Suprapubic skin (tissue), 4 donors: Measurements from ENCODE around the gene SYT17.

ENCODE experiments used
- CTCF ChIP-seq, 2 donors: fragments of 200-600 bp in 1 of 2; fragments of 450-650 bp in 1 of 2; sonication (generic) in 1 of 2; IDR thresholded peaks; one replicate each; pipeline ENCODE4 v1.5.1; 2016 to 2019; ENCODE audit warnings: antibody characterized with exemption in 2 of 2, mild to moderate bottlenecking in 1 of 2, moderate library complexity in 1 of 2
- EP300 ChIP-seq: sonication (generic); formaldehyde crosslinking; IDR thresholded peaks from one replicate; pipeline ENCODE4 v1.6.1; 2017; ENCODE audit warnings: antibody characterized with exemption
- POLR2A ChIP-seq, 2 donors: fragments of 450-650 bp; IDR thresholded peaks; one replicate each; pipeline ENCODE4 v1.6.1; 2017; ENCODE audit warnings: antibody characterized with exemption in 2 of 2, mild to moderate bottlenecking in 2 of 2, moderate library complexity in 2 of 2
- POLR2AphosphoS5 ChIP-seq, 3 donors: sonication (generic); formaldehyde crosslinking; IDR thresholded peaks; one replicate each; pipeline ENCODE4 v1.6.1; 2017; ENCODE audit warnings: antibody characterized with exemption in 3 of 3

- TF ChIP-seq CTCF (IDR thresholded peaks at IDR 0.05), result no peak
- TF ChIP-seq POLR2AphosphoS5 (IDR thresholded peaks at IDR 0.05), result no peak
- no peak for TF ChIP-seq POLR2A (IDR thresholded peaks at IDR 0.05)
- no peak for TF ChIP-seq EP300
Observed at GRCh38 chr16:19135201-19135842, 32.7 kb upstream of the SYT17 start.
